ENCODE measurements around the gene PIGH. TPM values are rescaled to one million over a fixed set of nuclear protein-coding genes. Genes with fewer than 3 reads are reported as not detected.

The PIGH gene
- total and polyA plus RNA-seq, 10 of the 15 experiments (the other 5 are each of a cell fraction or from before 2014, with no cell fraction given), result 15.5 to 46.6 (median 22.3) TPM

GRCh38 chr14:67551940-67552339 lies 48.1 kb downstream of the PIGH start:
- H3K4me2 ChIP-seq (ENCODE audit: control insufficient read depth, insufficient read depth), result no peak overlapping the region
- H3K27me3 ChIP-seq (replicated peaks in 1 of 2; ENCODE audit: control insufficient read depth in 2 of 2, insufficient read depth in 2 of 2, low read length in 1 of 2), result peaks cover 0 to 4% of the 10 kb centered on the region in 2 experiments; a peak in 1 of 4 replicates
- no peak overlapping the region for H3K4me3 ChIP-seq
- H3K9me3 ChIP-seq (replicated peaks; ENCODE audit: control insufficient read depth, insufficient read depth, low read length), result no peaks in the 10 kb centered on the region
- no peak overlapping the region for H3K9ac ChIP-seq (ENCODE audit: control insufficient read depth, insufficient read depth, low read length)
- no peak for ATAC-seq
- no peak for DNase-seq (ENCODE audit: low read depth, low spot score)
- H3K4me1 ChIP-seq (ENCODE audit: control insufficient read depth, insufficient read depth, low read length), result no peaks in the 10 kb centered on the region
- no peaks in the 10 kb centered on the region for H3K79me2 ChIP-seq (ENCODE audit: control insufficient read depth, insufficient read depth, low read length)
- H4K20me1 ChIP-seq (ENCODE audit: control insufficient read depth, insufficient read depth), result no peaks in the 10 kb centered on the region
- in situ Hi-C loops (cut with MboI), result no loop called here
- ChIA-PET SMC1A (ENCODE audit: uncharacterized antibody, unreplicated experiment) (interaction anchor here (0.9 to 1.5 kb wide), 4 partner anchors 8 to 123 kb away, joined by 3 to 4 read pairs (median 3); partner anchors contain the start of gene PLEKHH1), CTCF (interaction anchor here (1.7 to 2.4 kb wide), 3 partner anchors 20 to 124 kb away, joined by 5 to 7 read pairs (median 6); no protein-coding TSS in a partner anchor), POLR2A (no interaction called here), RAD21 (ENCODE audit: unreplicated experiment) (no interaction called here)
- TF ChIP-seq HDAC2 (IDR thresholded peaks at IDR 0.05) (no peak), SMC3 (IDR thresholded peaks at IDR 0.05; ENCODE audit: borderline replicate concordance, low read length) (no peak), ZNF622 (IDR thresholded peaks at IDR 0.05) (no peak), IKZF2 (IDR thresholded peaks at IDR 0.05) (no peak), MAX (IDR thresholded peaks at IDR 0.05; ENCODE audit: low read depth, low read length) (no peak), WRNIP1 (IDR thresholded peaks at IDR 0.05; ENCODE audit: borderline replicate concordance, low read depth, low read length) (no peak), REST (IDR thresholded peaks at IDR 0.05; ENCODE audit: low read depth, low read length) (no peak), ELK1 (IDR thresholded peaks at IDR 0.05; ENCODE audit: low read depth, low read length) (no peak), DPF2 (IDR thresholded peaks at IDR 0.05) (no peak), YY1 (IDR thresholded peaks at IDR 0.05; ENCODE audit: low read depth, low read length) (no peak), BCLAF1 (IDR thresholded peaks at IDR 0.05) (no peak), MTA3 (IDR thresholded peaks at IDR 0.05; ENCODE audit: borderline replicate concordance, low read length) (no peak), RFX5 (IDR thresholded peaks at IDR 0.05; ENCODE audit: low read depth, low read length) (no peak), ZBED1 (IDR thresholded peaks at IDR 0.05; ENCODE audit: borderline replicate concordance) (no peak)
- no TSS peak for BruUV-seq (replicated peaks)
- H3K36me3 ChIP-seq (ENCODE audit: control insufficient read depth in 2 of 2, insufficient read depth in 2 of 2, low read length in 1 of 2), result no peaks in the 10 kb centered on the region
- WGBS (ENCODE audit: insufficient coverage, insufficient replicate concordance, low lambda C conversion rate, missing lambda C conversion rate), result 45% methylated on average over 3 of the region's 3 CpGs
- no peak for FAIRE-seq
- intact Hi-C loops (cut with micrococcal nuclease; ENCODE audit: unreplicated experiment), result no loop called here
- H3K27ac ChIP-seq (ENCODE audit: control insufficient read depth, insufficient read depth), result no peak overlapping the region
- no peak overlapping the region for H2AFZ ChIP-seq (ENCODE audit: control insufficient read depth, low read depth, low read length)
